Activated T-cell treated with anti-CD3 and anti-CD28 coated beads for 1 hour (primary cell): ENCODE measurements around the gene RCAN3.

Experiments
- DNase-seq: peaks from one replicate; pipeline ENCODE4 v3.0.0-alpha.2; 2020; ENCODE audit warnings: low read depth

Gene RCAN3

DNA sequence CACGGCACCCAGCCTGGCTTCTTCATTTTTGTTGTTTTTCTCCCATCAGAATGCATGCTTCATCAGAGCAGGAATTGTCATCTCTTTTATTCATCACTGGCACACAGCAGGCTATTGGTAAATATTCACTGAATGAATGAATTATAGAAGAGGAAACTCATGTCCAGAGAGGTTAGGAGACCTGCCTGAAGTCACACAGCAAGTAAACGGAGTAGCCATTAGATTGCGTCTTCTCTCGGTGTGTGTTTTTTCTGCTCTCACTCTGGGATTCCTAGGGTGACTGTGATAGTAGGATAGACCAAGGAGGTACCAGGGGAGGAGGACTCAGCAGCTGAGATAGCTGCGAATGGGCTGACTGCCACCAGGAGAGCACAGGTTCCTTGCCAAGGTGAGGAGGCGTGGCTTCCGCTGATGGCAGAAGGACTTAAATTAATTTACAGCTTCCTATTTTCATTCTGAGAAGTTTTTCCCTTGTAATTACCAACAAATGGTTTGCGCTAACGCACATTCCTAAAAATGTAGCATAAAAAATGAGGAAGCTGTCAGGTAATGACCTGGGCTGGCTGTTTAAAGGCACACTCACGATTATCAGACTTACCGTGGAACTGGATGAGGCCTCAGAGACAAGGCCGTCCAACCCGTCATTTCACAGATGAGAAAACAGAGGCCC lies 48.8 kb downstream of the RCAN3 start:
- no peak for DNase-seq

DNA sequence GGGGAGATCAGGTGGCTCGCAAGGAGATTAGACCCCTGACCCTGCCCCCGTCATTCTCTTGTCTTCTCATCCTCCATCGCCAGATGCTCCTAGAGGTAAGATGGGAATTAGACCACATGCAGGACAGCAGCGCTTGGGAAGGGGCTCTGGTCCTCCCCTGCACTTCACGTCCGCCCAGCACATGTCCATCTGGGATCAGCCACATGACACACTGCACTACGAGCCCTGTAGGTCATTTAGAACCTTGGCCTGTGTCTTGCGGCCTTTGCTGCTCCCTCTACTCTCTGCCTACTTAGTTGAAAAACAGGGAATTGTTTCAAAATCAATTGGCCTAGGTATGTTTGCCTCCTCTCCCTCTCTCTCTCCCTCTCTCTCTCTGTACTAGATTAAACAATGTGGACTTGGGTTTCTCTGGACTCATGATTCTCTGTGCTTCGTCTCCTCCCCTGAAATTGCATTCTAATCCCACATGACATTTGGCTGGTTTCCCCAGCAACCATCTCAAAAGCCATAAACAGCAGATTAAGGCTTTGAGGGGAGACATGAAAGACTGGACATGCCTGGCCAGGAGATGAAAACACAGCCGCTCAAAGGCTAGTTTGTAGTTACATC lies 49.4 kb downstream of the RCAN3 start:
- no peak for DNase-seq

DNA sequence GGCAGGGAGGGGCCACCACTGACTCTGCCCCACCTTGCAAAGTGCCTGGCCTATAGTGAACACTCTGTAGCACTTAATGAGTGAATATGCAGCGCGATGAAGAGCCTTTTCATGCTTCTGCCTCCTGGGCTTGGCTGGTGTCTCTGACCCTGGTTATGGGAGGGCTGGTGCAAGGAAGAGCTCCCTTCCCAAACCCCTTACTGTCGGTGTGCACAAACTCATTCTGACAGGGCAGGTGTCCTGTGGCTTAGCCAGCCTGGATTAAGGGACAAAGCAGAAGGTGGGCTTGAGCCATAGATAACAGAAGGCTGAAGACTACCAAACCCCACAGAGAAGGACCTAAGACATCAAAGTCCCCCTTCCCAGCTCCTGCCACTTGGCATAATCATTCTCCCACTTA lies 51.3 kb downstream of the RCAN3 start:
- DNase-seq: no peak

DNA sequence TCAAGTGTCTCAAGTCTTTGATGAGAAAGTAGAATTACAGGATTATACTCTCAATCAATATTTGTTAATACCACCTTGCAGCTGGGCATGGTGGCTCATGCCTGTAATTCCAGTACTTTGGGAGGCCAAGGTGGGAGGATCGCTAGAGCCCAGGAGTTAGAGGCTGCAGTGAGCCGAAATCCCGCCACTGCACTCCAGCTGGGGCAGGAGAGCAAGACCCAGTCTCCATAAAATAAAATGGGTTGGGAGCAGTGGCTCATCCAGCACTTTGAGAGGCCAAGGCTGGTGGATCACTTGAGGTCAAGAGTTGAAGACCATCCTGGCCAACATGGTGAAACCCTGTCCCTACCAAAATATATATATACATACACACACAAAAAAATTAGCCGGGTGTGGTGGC lies 52.1 kb downstream of the RCAN3 start:
- no peak for DNase-seq

DNA sequence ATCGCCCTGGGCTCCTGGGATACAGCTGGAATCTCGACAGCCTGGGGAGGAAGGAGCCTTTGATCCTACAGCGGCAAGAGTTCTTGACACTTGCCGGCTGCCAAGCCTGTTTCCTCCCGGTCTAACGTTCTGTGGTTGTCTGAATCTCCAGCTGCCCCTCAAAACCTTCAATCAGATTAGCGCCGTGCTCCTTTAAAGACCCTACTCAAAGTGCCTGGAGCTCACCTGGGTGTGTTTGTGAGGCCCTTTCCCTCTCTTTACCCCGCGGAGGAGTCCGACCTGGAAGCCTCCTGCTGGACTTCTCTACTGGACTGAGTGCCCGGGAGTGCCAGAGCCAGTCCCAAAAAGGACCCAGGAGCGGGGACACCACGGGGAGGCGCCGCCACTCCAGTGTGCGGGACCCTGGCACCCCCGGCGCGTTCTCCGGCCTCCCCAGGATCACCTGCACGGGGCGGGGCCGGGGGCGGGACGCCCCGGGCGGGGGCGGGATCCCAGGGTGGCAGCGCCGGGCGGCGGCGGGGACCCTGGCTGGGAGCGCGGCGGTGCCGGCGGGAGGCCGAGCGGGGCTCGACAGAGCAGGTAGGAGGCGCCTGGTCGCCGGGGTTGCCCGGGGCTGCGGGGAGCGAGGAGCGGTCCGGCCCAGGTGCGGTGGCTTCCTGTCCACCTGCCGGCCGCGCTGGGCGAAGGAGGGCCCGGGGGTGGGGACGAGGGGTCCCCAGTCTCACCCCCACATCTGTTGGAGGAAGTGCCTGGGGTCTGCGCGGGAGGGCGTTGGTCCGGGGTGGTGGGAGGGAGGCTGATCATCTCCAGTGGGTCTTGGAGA lies 53.2 kb downstream of the RCAN3 start, which contains the start of gene NCMAP:
Gene NCMAP, plus strand, starts transcription at position 497 of the 823 bp plus-strand sequence. CDS start 39,344 bp downstream, outside the sequence.
- peak; percentile 52 for DNase-seq

DNA sequence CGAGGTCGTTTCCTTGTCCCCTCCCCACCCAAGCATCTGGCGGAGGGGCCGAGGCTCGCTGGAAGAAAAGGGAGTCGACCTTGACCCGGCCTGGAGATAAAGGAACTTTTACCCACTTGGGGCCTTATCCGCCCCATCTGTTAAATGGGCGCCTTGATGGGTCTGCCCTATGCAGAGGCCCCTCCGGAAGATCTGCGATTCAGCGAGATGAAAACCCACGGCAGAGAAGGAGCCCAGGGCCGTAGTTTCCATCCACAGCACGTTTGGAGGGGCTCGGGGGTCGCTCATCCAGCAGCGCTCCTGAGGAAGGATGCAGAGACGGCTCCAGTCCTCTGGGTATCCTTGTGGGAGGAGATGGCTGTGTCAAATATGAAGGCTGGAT lies 53.8 kb downstream of the RCAN3 start:
- DNase-seq: no peak

DNA sequence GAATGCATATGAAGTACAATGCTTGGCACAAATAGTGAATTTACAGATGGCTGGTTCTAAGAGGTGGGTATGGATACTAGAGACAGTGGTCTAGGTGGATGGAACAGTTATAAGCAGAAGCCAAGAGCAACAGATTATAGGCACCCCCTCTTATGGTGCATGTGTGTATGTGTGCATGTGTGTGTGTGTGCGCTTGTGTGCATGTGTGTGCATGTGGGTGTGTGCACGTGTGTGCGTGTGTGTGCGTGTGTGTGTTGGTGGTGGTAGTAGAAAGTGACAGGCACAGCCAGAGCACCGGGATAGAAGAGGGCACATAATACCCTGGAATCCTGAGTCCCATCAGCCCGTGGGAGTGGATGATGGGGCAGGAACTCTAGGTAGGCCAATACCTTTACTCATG lies 54.6 kb downstream of the RCAN3 start:
- no peak for DNase-seq

DNA sequence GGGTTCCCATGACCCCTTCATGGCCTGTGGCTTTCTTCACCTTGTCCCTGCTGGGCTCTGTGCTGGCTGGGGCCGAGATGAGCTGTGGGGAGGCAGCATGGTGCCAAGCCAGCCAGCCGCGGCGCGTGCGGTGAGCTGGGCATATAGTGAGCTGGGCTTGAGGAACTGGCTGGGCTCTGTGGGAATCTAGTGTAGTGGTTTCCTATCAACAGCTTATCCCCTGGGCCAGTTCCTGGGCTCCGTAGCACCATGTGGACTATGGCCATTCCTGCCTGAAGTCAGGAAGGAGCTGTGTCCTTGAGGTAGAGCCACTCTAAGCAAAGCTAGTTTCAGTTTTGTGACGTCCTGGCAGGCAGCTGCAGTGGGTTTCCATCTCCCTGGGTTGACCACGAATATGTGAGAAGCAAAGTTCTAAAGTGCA lies 55.1 kb downstream of the RCAN3 start:
- DNase-seq: no peak

DNA sequence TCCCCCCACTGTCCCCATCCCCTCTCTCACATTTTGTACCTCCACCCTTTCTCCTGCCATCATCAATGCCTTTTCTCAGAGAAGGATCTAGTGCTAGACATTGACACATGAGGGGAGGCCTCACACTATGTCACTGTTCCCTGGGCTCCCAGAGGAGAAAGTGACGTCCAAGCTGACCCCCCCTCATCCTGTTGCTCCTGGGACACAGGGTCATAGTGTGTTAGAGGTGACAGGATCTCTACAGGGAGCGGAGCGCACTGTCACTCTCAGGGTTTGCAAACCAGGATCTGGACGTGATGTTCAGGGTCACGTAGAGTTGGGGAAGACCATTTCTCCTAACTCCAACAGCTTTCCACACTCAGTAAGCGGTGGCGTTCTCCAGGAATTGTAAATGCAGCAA lies 55.8 kb downstream of the RCAN3 start:
- DNase-seq: no peak

DNA sequence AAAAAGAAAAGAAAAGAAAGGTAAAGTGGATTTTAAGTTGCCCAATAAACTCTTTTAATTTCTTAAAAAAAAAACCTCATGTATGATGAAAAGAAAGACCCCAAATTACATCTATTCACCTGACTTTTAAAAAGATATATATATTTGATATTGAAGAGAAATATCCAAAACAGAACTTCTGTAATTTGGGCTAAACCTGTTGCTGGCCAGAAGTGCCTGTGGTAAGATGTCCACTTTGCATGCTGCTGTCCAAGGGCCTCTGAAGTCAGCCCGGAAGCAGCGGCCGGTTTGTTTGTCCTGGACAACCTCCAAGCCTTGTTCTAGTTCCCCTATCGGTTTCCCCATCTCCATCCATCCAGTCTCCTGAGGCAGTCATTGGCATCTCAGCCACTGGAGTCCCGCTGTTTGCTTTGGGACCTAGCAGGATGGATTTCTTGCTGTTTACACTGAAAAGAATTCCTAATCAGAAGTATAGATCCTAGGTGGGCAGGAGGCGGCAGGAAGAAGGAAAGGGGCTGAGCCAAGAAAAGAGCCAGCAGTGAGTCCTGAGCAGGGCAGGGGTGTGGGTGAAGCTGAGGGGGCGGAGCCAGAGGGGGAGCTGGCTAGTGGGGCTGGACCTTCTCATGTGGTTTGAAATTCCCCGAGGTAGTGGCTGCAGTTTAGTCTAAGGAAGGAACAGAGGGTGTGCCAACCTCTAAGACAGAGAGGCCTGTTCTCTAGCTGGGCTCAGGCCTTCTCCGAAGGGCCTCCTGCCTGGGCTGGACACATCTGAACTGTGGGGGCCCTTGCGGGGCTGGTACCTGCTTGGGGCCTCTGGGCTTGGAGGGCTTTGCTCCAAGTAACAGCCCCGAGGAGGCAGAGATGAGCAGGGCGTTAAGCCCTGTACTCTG lies 56.5 kb downstream of the RCAN3 start:
- no peak for DNase-seq

DNA sequence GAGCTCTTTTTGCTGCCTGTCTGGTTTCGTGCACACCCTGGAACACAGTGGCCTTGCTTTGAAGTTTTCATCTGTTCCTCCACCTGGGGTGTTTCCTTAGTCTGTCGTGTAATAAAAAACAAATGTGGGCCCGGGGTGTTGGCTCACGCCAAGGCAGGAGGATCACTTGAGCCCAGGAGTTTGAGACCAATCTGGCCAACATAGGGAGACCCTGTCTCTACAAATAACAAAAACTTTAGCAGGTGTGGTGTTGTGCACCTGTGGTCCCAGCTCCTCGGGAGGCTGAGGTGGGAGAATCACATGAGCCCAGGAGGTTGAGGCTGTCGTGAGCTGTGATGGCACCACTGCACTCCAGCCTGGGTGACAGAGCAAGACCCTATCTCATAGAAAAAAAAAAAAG lies 57.7 kb downstream of the RCAN3 start:
- DNase-seq: no peak

DNA sequence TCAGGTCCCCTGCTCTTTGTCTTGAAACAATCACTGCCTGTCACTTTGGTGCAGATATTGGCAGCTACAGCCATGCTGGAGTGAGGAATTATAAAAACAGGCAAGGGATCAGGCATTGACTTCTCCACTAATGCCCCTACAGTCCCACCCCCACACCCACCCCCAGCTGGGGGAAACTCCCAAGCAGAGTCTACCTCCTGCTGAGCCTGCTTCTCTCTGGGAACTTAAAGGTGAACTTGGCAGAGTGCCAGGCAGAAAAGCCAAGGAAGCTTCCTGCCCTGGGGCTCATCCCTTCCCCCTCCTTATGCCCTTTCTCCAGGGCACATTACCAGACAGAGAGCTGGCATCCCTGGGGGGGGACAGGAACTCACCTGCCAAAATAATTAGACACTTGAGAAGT lies 60.0 kb downstream of the RCAN3 start:
- DNase-seq: no peak

DNA sequence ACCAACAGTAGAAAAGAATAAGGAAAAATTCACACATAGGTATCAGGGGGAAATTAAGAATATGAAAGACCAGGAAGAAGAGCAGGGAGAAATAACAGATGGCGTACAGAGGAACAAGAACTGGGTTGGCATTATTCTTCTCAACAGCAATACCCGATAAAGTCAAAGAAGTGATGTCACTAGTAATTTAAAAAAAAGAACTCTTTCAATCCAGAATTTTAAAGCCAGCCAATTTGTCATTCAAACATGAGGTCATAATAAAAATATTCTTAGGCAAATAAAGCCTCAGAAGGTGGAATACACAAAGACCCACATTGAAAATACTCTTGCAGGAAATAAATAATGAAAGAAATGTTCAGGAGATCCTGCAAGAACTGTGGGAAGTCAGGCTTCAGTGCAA lies 62.1 kb downstream of the RCAN3 start:
- DNase-seq: no peak

DNA sequence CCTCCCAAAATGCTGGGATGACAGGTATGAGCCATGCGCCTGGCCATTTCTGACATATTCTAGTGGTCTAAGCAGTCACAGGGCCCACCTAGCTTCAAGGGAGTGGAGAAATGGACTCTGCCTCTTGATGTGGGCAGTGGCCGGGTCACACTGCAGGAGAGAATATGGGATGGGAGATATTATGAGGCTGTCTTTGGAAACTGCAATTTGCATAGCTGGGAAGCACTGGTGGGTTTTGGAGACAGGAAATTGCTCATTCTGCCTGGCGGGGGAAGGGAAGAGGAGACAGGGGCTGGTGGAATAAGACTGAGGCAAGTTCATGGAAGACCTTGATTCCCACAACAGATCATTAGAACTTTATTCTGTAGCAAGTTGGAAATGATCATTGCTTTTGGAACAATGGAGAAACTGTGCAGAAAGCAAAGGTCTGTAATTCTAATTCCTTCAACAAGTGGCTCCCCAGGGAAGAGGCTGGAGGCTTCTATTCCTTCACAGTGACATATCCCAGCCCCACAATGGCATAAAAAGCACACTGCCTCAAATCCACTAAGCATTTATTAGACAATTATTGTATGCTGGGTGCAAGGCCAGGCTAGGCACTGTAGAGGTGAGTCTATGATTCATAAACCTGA lies 63.7 kb downstream of the RCAN3 start:
- DNase-seq: no peak

DNA sequence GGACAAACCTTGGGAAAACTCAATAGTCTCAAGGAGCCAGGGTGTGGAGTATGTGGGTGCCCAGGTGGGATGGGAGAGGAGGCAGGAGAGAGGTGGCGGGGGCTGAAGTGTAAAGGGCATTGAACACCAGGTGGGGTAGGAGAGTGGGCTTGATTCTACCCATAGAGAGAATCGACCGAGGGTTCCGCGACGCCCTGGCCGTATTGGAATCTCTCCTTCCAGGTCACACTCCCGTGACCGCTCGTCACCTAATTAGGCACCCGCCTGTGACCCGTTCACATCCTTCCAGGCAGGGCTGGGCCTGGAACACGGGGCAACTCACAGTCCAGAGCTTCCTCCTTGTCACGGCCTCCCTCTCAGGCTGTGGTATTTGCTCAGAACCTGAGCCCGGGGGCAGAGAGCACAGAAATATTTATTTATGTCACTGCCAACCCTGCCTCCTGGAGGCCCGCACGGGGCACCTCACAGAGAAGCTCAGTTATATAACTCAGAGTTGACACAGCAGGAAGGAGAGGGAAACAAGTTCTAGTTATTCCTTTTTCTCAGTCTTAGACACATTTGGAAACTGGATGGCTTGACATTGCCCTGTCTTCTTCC lies 65.3 kb downstream of the RCAN3 start:
- no peak for DNase-seq

DNA sequence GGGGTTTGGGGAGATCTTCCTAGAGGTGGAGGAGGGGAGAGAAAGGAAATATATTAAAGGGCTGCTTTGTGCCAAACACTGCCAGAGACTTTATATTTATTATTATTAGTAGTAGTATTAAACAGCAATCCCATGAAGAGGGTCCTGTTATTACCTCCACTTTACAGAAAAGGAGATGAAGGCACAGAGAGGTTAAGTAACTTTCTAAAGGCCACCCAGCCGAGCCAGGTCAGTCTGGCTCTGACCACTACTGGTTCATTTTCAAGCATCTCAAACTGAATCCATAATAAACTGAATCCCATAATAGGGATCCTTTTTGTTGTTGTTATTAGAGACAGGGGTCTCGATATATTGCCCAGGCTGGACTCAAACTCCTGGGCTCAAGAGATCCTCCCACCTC lies 65.8 kb downstream of the RCAN3 start:
- no peak for DNase-seq

DNA sequence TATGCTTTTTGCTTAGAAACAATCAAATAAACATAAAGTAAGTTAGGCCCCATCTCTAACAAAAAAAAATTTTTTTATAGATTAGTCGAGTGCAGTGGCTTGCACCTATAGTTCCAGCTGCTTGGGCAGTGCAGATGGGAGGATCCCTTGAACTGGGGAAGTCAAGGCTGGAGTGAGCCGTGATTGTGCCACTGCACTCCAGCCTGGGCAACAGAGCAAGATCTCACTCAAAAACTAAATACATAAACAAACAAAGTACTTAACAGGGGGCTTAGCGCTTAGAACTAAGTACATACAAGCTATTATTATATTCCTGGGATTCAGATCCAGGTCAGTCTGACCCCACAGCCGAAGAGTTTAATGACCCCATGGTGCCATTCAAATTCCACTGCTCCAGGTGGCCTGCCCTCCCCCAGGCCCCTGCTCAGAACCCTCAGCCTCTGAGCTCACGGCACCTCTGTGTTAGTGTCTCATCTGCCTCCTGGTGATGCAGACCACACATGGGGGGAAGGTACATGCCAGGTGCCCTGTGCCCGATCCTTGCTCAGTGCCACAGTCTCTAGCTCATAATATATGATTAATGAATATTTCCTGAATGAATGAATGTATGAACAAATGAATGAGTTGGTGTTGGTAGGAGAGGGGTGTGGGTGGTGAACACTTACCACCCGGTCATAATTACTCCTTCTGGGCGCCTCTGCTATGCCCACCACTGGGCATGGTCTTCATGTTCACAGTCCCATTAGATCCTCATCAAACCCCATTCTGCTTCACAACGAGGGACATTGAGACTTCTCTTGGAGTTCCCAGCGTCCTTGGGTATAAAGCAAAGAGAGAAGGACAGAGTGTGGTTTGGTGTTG lies 67.9 kb downstream of the RCAN3 start:
- DNase-seq: no peak

DNA sequence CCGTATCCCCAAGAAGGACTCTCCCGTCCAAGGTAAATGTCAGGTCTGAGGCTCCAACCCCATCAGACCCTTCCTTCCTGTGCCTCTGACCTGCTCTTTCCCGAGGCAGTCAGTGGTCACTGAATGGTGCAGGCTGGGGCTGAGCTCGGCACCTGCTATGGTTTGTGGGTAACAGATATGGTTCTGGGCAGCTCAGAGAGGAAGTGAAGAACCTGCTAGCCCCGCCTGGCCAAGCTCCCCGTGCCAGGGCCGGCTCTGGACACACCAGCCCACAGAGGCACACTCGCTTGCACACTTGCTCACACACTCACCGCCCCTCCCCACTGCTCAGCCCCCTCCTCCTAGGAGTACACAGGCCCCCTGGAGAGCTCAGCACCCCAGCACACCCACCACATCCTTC lies 69.7 kb downstream of the RCAN3 start:
- DNase-seq: no peak

DNA sequence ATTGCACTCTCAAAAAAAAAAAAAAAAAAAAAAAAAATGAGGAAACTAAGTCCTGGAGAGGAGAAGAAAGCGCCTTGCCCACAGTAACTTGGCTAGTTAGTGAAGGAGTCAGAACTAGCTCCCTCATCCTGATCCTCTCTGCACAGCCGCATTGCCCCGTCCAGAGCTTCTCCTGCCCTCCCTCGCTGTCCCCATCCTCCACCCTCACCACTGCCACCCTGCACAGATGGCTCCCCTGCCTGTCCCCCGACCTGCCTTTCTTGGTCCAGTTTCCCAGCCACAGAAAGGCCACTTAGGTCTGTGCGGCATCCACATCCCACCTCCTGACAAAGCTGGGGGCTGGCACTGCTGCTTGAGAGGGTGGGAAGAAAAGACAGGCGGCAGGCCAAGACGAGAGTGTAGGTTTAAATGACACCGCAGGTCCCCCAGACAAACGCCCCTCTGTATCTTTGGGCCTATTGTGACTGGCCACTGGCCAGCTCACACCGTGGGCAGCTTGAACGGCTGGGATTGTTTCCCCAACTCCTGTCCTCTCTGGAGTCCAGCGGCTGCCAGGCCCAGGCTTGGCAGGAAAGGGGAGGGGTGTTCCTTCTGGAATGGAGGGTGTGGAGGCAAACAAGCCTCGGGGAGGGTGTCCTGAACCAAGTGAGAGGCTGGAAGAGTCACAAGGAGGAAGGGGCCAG lies 73.4 kb downstream of the RCAN3 start:
- no peak for DNase-seq

DNA sequence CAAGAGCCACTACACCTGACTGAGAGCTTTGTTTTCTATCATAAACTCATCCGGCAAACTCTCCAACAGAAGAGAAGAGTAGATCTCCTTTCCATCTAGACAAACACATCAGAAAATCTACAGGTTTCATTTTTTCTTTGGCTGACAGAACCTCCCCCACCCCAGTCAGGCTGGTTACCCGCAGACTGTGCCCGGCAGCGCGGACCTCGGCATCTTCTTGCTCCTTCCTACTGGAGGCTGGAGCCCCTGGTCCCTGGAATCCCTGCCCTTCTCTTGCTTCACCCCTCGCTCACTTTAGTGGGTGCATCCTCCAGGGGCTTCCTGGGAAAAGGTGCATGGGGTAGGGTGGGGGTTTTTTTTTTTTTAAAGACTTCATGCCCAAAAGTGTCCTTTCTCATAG lies 76.2 kb downstream of the RCAN3 start:
- DNase-seq: no peak
